Endothelial cell of umbilical vein (primary cell): ENCODE results near the gene LTB4R. TPM values are rescaled to one million over a fixed set of nuclear protein-coding genes. Genes with fewer than 3 reads are reported as not detected.

Source experiments
- BruUV-seq: library from RNA; stranded (reverse); fragments of 400-500 nt; replicated peaks from 2 replicates; lab custom pipeline; 2021; lab: Mats Ljungman, UMichigan
- CTCF ChIA-PET: fragments of 300-600, 350-600 bp; sonication (Branson Sonifier 250); formaldehyde crosslinking; loops from one replicate; lab custom pipeline; 2021; ENCODE audit warnings: antibody characterized with exemption, inconsistent platforms; lab: Charles Lee
- POLR2A ChIA-PET: fragments of 300-600, 350-600 bp; sonication (Branson Sonifier 250); formaldehyde crosslinking; loops from one replicate; lab custom pipeline; 2021; ENCODE audit warnings: antibody characterized with exemption, inconsistent platforms; lab: Charles Lee
- DNase-seq: peaks from one replicate; pipeline ENCODE4 v3.0.0-alpha.2; 2011; ENCODE audit warnings: low read depth, low spot score
- FAIRE-seq: peaks from 2 replicates; lab custom pipeline; 2011; peaks lifted over from hg19 to GRCh38; lab: Jason Lieb, UNC
- H2AFZ ChIP-seq: 2 replicates; pipeline ENCODE4 v1.6.0; 2012; ENCODE audit warnings: low read depth, low read length, control low read depth, inconsistent platforms
- H3K27ac ChIP-seq: 2 replicates; pipeline ENCODE4 v1.5.1; 2011; ENCODE audit warnings: low read depth, mild to moderate bottlenecking, control low read depth, low read length, moderate library complexity; ENCODE audit not compliant: insufficient read depth
- H3K27me3 ChIP-seq, 2 experiments: 2 replicates each; pipeline versions ENCODE4 v1.6.0 to v1.6.1; 2011; ENCODE audit warnings: low read length in 2 of 2, mixed read lengths in 1 of 2; ENCODE audit not compliant: control insufficient read depth in 2 of 2, insufficient read depth in 2 of 2
- H3K36me3 ChIP-seq, 2 experiments: 2 replicates in 1 of 2; 3 replicates in 1 of 2; pipeline ENCODE4 v1.5.1; 2011; ENCODE audit warnings: low read length in 2 of 2, mild to moderate bottlenecking in 1 of 2, moderate library complexity in 1 of 2; ENCODE audit not compliant: control insufficient read depth in 2 of 2, insufficient read depth in 2 of 2; ENCODE audit errors: extremely low read depth in 1 of 2
- H3K4me1 ChIP-seq: 3 replicates; pipeline ENCODE4 v1.5.1; 2011; ENCODE audit warnings: mild to moderate bottlenecking, low read length; ENCODE audit not compliant: control insufficient read depth, insufficient read depth; ENCODE audit errors: extremely low read depth
- H3K4me2 ChIP-seq: 2 replicates; pipeline ENCODE4 v1.6.1; 2011; ENCODE audit warnings: low read length, control low read depth, mixed read lengths; ENCODE audit not compliant: insufficient read depth
- H3K4me3 ChIP-seq, 3 experiments: fragments of 200-600 bp in 1 of 3; sonication (generic), shearing (Covaris generic) in 1 of 3; replicated peaks in 1 of 3; 2 replicates each; pipeline ENCODE4 v1.5.1; 2011 to 2016; ENCODE audit warnings: control low read depth in 3 of 3, low read length in 3 of 3, mild to moderate bottlenecking in 2 of 3, inconsistent platforms in 1 of 3, low read depth in 1 of 3, moderate library complexity in 1 of 3; ENCODE audit not compliant: insufficient read depth in 1 of 3
- H3K79me2 ChIP-seq: 2 replicates; pipeline ENCODE4 v1.6.0; 2012; ENCODE audit warnings: low read length, inconsistent platforms; ENCODE audit not compliant: control insufficient read depth, insufficient read depth
- H3K9ac ChIP-seq: replicated peaks from 2 replicates; pipeline ENCODE3; 2011; ENCODE audit warnings: low read length, control low read depth; ENCODE audit not compliant: insufficient read depth; ENCODE audit errors: extremely low read depth
- H3K9me1 ChIP-seq: replicated peaks from 3 replicates; pipeline ENCODE4 v1.6.0; 2011; ENCODE audit warnings: mild to moderate bottlenecking, low read length; ENCODE audit not compliant: control insufficient read depth, insufficient read depth; ENCODE audit errors: extremely low read depth
- H3K9me3 ChIP-seq: replicated peaks from 2 replicates; pipeline ENCODE4 v1.5.1; 2012; ENCODE audit warnings: low read length, inconsistent platforms; ENCODE audit not compliant: control insufficient read depth, insufficient read depth
- H4K20me1 ChIP-seq: replicated peaks from 2 replicates; pipeline ENCODE3; 2011; ENCODE audit warnings: mild to moderate bottlenecking, low read length; ENCODE audit not compliant: control insufficient read depth, insufficient read depth; ENCODE audit errors: extremely low read depth
- EZH2 ChIP-seq: IDR thresholded peaks from 2 replicates; pipeline ENCODE4 v1.6.1; 2012; ENCODE audit warnings: borderline replicate concordance, low read depth, mild to moderate bottlenecking, moderate library complexity, low read length, inconsistent platforms; ENCODE audit not compliant: severe bottlenecking
- FOS ChIP-seq: IDR thresholded peaks from 2 replicates; pipeline ENCODE4 v1.6.1; 2011; ENCODE audit warnings: mild to moderate bottlenecking, low read length, moderate library complexity, borderline replicate concordance; ENCODE audit not compliant: insufficient read depth
- GATA2 ChIP-seq: IDR thresholded peaks from 2 replicates; pipeline ENCODE4 v1.7.0; 2011; ENCODE audit warnings: low read depth, mild to moderate bottlenecking, moderate library complexity, mixed read lengths, low read length; ENCODE audit not compliant: insufficient read length, insufficient read depth
- JUN ChIP-seq: IDR thresholded peaks from 2 replicates; pipeline ENCODE4 v1.6.1; 2011; ENCODE audit warnings: borderline replicate concordance, low read depth; ENCODE audit not compliant: insufficient read length, insufficient read depth
- MYC ChIP-seq: IDR thresholded peaks from one replicate; pipeline ENCODE4 v1.6.1; 2011; ENCODE audit warnings: mild to moderate bottlenecking, low read depth, low read length
- POLR2AphosphoS5 ChIP-seq: IDR thresholded peaks from 2 replicates; pipeline ENCODE4 v1.6.1; 2012; ENCODE audit warnings: low read depth, mild to moderate bottlenecking, control low read depth, low read length, moderate library complexity; ENCODE audit not compliant: insufficient read depth
- dilution Hi-C: fragments of 300-500 bp; cut with MboI; formaldehyde crosslinking; loops from one replicate; pipeline ENCODE4 v1.15.0; 2019; ENCODE audit warnings: low sequenced_read_pairs; ENCODE audit not compliant: extremely low pct_ligation_motif_present
- intact Hi-C: fragments of 100-400 bp; cut with micrococcal nuclease; formaldehyde crosslinking; loops from one replicate; pipeline ENCODE4 v1.10.0; 2022
- polyA plus RNA-seq, 4 experiments: library from polyadenylated mRNA; depleted of rRNA in 3 of 4; stranded (reverse) in 3 of 4; unstranded in 1 of 4; fragments of >200 nt; gene quantifications; 2 replicates each; pipeline versions ENCODE4 v1.2.1 to v1.2.3, GENCODE V29; 2011 to 2012; ENCODE audit warnings: missing spikeins in 1 of 4
- total RNA-seq: library from RNA; stranded (reverse); gene quantifications from 2 replicates; pipeline ENCODE4 v1.2.3, GENCODE V29; 2021
- TF ChIP-seq, protein P1 (sequence below), 2 donors: IDR thresholded peaks; 1 replicate in 1 of 2; 2 replicates in 1 of 2; pipeline ENCODE4 v1.5.1; 2011; ENCODE audit warnings: low read length in 2 of 2, mild to moderate bottlenecking in 2 of 2, moderate library complexity in 2 of 2, control low read depth in 1 of 2, inconsistent platforms in 1 of 2, low read depth in 1 of 2; ENCODE audit not compliant: insufficient read depth in 1 of 2; ENCODE audit errors: extremely low read depth in 1 of 2
- TF ChIP-seq, protein P2 (sequence below): IDR thresholded peaks from 2 replicates; pipeline ENCODE4 v1.6.1; 2011; ENCODE audit not compliant: insufficient read depth, insufficient read length

LTB4R gene
- total and polyA plus RNA-seq, 2 donors (not counting 3 experiments of a cell fraction or from before 2014, with no cell fraction given), result 9.1 to 10.5 TPM

DNA sequence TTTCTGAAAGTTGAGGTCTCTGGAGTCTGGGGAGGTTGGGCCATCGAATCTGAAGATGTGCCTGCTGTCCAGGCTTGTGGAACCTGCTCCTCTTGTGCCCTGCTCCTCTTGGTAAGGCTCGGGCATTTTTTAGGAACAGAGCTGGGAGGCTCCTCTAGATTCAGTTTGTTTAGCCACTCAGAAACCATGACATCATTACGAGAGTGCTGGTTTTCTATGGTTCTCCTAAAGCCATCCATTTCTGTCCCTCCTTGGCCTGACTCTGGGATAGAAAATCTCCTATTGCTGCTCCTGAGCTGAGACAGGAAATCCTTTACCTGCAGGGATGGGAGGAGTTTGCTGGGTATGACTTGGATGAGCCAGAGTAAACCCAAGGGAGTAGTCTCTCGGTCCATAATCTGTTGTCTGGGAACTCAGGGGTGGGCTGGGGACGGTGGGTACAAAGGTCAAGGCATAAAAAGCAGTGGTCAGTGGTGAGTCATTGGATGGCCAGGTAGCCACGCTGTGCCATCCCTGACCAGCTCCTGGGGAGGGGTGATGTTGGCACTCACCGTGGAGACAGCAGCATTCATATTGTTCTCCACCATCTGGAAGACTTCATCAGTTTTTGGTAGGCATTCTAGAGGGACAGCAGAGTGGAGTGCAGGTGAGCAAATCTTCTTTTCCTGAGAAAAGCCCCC is 26.0 kb downstream of the LTB4R start:
- CTCF ChIA-PET, result interaction anchor here (0.5 to 20.1 kb wide), 4 partner anchors 9 to 373 kb away, joined by 3 to 811 read pairs (median 12); partner anchors contain the start of genes CBLN3 and KHNYN
- POLR2A ChIA-PET, result no interaction called here
- no peaks in the 10 kb centered on the region for H3K9me3 ChIP-seq
- H3K79me2 ChIP-seq, result no peaks in the 10 kb centered on the region
- intact Hi-C loops, result no loop called here
- H3K9ac ChIP-seq, result no peak overlapping the region
- peaks cover 5 to 9% of the 10 kb centered on the region in 2 experiments for H3K27me3 ChIP-seq
- H3K4me2 ChIP-seq, result no peak overlapping the region
- H3K4me3 ChIP-seq, result no peak overlapping the region
- no peaks in the 10 kb centered on the region for H3K9me1 ChIP-seq
- TF ChIP-seq GATA2, result no peak
- TF ChIP-seq, protein P1, sequence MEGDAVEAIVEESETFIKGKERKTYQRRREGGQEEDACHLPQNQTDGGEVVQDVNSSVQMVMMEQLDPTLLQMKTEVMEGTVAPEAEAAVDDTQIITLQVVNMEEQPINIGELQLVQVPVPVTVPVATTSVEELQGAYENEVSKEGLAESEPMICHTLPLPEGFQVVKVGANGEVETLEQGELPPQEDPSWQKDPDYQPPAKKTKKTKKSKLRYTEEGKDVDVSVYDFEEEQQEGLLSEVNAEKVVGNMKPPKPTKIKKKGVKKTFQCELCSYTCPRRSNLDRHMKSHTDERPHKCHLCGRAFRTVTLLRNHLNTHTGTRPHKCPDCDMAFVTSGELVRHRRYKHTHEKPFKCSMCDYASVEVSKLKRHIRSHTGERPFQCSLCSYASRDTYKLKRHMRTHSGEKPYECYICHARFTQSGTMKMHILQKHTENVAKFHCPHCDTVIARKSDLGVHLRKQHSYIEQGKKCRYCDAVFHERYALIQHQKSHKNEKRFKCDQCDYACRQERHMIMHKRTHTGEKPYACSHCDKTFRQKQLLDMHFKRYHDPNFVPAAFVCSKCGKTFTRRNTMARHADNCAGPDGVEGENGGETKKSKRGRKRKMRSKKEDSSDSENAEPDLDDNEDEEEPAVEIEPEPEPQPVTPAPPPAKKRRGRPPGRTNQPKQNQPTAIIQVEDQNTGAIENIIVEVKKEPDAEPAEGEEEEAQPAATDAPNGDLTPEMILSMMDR (IDR thresholded peaks at IDR 0.05; ENCODE audit: extremely low read depth in 1 of 2, insufficient read depth in 1 of 2, low read depth in 1 of 2, low read length in 2 of 2), result no peak
- TF ChIP-seq, protein P2, sequence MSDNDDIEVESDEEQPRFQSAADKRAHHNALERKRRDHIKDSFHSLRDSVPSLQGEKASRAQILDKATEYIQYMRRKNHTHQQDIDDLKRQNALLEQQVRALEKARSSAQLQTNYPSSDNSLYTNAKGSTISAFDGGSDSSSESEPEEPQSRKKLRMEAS, result no peak
- TF ChIP-seq MYC, result no peak
- no peak for TF ChIP-seq FOS
- no peak for TF ChIP-seq JUN
- TF ChIP-seq POLR2AphosphoS5, result no peak
- TF ChIP-seq EZH2, result no peak
- H3K36me3 ChIP-seq, result no peaks in the 10 kb centered on the region
- no peak for DNase-seq
- dilution Hi-C loops, result no loop called here
- FAIRE-seq, result no peak
- H3K4me1 ChIP-seq, result peaks cover 36% of the 10 kb centered on the region
- H4K20me1 ChIP-seq, result no peaks in the 10 kb centered on the region
- BruUV-seq, result no TSS peak
- H3K27ac ChIP-seq, result no peak overlapping the region
- H2AFZ ChIP-seq, result no peak overlapping the region
